Measurements from ENCODE around the gene KNL1.

GRCh38 chr15:40593588-40594428 lies at the start of gene KNL1:
- TF ChIP-seq E2F8 (IDR thresholded peaks at IDR 0.05; ENCODE audit: low read depth, partially characterized antibody) = peak; percentile 55
- no peak for TF ChIP-seq CTCF (IDR thresholded peaks at IDR 0.05 in 2 of 3, conservative IDR thresholded peaks at IDR 0.05 in 1 of 3; ENCODE audit: control insufficient read depth in 2 of 3, extremely low read depth in 1 of 3, insufficient read depth in 1 of 3, low read depth in 3 of 3, low read length in 3 of 3)
- no peak for TF ChIP-seq TCF12 (IDR thresholded peaks at IDR 0.05; ENCODE audit: low read depth, low read length)

Measured in GM12878 (cell line).